GM21390 (cell line): ENCODE results near the gene GPC6.
"Not testable (repeated sequence)": the region's sequence is repeated elsewhere in the genome, so short reads cannot be mapped to it uniquely, and the experiment has no call there.

Experiments used
- ATAC-seq: cut with Tn5 transposase; IDR thresholded peaks from one replicate; pipeline ENCODE4 v1.9.1; 2021; ENCODE audit not compliant: unreplicated experiment

The GPC6 gene

DNA sequence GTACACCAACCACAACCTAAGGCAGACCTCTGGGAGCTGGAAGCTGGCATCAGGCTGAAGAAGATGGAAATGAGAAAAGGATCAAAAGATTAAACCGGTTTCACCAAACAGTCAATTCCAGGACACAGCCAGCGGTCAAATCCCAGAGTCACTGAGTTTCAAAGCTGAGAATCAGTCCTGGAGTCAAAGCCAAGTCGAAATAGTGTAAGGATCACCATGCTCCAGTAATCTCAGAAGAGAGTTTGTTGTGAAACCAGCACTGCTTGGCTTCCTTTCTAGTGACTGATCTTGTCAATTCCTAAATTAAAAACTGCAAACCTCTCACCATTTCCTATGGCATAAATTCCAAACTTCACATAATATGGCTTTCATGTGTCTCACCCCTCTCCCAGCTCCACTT is 198.8 kb downstream of the GPC6 start:
- no peak for ATAC-seq

DNA sequence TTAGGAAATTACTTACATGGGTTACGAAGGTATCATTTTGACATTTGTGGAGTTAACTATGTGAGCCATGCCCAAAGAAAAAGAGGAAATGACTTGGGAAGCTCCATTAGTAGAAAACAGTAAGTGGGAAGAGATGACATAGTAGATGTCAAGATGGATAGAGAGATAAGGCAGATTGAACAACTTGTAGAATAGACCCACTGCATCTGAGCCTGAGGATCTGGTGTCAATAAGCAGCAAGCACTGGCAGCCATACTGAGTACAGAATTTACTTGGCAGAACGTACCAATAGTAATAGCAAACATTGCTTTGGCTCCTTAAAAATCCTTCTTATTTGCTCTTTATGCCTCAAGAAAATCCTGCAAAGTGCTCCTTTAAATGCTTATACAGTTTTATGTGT is 203.8 kb downstream of the GPC6 start:
- ATAC-seq, result no peak

DNA sequence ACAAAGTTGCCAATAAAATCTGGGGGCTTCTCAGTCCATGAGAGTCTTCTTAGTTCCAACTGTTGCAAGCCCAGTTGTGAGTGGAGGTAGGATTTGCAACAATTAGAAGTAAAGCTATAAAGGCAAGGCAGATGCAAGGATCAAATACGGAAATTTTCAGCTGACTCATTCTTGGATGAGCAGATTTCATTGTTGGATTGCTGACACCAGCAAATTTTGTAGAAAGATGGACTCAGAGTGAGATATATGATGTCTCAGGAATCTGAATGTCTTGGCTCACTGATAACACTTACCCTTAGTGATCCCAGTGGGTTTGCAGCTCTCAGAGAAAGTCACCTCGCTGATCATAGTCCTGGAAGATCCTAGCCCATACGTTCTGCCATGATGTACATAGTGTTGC is 209.0 kb downstream of the GPC6 start:
- no peak for ATAC-seq

DNA sequence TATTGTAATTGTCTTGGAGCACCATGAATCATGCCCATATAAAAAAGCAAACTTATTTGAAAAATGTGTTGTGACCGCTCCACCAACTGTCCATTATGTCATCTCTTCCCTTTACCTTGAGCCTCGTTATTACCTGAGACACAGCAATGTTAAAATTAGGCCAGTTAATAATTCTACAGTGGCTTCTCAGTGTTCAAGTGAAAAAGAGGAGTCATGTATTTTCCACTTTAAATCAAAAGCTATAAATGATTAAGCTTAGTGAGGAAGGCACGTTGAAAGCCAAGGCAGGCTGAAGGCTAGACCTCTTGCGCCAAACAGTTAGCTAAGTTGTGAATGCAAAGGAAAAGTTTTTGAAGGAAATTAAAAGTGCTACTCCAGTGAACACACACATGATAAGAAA is 210.5 kb downstream of the GPC6 start:
- no peak for ATAC-seq

DNA sequence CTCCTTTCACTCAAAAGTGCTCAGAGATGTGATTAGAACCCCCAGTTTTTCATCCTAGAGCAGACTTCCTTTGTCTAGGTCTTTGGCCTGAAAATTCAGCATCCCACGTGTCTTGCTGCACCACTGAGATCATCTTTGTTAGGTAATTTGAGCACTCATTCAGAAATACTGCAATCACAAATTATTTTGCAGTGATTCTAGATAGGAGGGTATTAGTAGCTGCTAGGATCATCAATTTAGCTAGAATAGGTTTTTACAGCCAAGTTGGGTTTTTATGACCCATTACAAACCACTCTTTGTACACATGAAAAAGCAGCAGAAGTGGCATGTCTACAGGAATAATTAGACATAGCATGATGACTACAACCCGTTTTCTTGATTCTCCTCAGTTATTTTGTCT is 219.6 kb downstream of the GPC6 start:
- ATAC-seq, result no peak

DNA sequence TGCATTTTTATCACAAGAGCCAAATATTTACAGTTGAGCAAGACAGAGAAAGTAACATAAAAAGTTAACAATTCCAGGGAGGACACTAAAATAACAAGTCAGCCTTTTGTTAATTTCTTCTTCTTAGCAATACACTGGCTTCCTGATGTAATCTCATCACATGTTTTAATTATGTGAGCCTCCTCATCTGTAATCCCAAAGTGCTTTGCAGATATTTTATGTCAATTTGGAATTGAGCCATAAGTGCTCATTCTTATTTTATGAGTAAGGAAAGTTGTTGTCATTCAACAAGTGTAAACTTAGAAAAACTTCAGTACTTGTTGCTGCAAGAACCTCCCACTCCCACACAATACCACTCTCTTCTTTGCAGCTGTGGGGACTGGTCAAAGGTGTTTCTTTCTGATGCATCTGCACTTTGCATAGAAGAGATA is 223.6 kb downstream of the GPC6 start:
- ATAC-seq, result no peak

DNA sequence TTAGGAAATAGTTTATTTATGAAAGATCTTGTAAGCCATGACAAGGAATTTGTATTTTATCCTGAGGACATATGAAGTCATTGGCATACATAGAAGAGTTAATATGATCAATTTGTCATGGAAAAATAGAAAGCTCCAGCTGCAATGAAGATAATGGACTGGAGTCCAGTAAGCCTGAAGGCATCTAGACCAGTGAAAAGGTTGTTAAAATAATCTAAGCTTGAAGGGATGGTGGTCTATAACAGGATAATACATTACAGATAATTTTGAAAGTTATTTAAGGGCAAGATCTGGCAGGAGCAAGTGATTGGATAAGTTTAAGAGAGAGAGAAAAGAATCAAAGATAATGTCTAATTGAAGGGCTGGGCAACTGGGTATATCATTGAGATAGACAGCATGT is 224.2 kb downstream of the GPC6 start:
- ATAC-seq, result no peak

DNA sequence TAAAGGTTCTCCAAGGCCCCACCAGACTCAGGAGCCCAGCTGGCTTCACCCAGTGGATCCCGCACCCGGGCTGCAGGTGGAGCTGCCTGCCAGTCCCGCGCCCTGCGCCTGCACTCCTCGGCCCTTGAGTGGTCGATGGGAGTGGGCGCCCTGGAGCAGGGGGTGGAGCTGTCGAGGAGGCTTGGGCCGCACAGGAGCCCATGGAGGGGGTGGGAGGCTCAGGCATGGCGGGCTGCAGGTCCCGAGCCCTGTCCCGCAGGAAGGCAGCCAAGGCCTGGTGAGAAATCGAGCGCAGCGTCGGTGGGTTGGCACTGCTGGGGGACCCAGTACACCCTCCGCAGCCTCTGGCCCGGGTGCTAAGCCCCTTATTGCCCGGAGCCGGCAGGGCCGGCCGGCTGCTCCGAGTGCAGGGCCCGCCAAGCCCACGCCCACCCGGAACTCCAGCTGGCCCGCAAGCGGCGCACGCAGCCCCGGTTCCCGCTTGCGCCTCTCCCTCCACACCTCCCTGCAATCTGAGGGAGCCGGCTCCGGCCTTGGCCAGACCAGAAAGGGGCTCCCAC is 228.1 kb downstream of the GPC6 start:
- not testable (repeated sequence) for ATAC-seq

DNA sequence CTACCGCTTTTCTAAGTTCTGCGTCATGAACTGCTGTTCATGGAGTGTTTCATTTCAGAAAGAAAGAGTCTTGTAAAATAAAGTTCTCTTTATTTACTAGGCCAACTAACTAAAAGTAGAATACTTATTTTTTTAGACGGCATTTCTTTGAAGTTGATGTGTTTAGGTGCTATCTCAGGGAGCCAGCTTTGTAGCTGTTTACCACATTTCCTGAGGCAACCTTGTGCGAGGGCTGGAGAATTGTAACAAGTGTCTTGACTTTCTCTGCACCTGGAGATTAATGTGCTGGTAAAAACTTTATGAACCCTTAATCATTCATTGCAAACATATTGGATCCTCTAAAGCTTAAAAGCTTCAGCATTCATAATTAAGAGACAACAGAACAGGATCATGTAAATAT is 229.3 kb downstream of the GPC6 start:
- no peak for ATAC-seq

DNA sequence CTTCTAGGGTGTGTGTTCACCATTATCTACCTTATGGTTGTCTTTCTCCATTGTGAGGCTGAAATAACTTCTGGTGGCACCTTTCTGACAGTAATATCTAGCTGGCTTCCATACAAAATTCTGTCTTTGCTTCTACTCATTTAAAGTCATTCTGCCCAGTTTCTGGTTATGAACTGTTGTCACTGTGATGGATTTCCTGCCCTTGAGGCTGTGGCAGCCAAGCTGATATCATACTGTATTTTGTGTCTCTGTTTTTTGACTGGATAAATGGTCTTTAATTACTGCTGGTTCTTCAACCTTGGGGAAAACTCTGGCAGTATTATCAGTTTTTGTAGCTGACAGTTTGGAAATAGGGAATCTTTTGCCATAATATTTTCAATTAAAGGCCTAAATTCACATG is 233.4 kb downstream of the GPC6 start:
- ATAC-seq, result no peak

DNA sequence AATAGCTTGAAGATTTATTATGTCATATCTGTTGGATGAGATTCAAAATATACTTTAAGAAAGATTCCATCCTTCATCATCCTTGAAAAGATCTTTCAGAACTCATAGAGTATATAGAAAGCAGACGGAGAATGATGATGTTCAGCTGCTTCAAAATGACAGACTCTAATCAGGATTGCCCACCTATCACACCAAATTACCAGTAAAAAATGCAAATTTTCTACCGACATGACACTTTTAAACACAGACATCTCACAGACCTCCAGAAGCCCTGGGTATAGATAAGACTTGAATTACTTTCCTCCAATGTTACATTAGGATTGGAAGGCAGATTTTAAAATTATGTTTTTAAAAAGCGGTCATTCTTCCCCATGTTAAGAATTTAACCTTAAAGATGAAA is 235.5 kb downstream of the GPC6 start:
- ATAC-seq, result no peak

DNA sequence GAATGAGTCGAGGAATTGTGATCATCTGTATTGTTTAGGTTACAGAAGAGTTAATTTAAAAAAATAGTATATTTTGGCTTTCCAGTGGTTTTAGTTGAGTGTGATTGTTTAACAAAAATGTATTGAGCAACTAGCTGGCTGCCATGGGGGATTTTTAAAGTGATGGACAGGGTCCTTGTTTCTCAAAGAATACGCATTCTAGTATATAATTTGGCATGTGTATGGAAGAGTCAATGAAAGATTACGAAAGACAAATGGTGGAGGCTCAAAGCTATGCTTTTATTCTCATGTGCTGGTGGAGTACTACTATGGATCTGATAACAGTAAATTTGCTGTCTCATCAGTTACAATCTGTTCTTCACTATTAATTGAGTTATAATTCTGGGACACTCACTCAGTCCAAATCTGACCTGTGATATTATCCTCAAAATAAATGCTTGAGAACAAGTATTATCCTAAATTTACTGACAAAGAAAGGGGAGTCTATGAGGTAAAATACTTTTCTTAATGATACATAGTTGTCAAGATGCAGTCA is 240.0 kb downstream of the GPC6 start:
- ATAC-seq, result no peak

DNA sequence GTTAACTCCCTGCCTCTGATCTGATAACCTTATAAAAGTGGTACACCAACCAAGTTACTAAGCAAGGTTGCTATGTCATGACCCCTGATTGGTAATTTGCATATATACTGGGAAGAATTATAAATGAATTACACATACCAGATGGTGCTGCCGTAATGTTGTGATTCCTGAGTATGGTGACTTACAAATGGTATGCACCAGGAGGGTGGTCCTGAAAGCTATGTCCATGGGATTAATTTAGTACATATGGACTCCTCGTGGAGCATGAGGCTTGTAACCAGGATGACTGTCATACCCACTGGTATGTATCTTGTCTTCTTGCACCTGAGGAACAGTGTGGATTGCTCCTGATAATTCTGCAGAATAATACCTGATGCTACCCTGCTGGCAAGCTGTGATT is 240.6 kb downstream of the GPC6 start:
- ATAC-seq, result no peak

DNA sequence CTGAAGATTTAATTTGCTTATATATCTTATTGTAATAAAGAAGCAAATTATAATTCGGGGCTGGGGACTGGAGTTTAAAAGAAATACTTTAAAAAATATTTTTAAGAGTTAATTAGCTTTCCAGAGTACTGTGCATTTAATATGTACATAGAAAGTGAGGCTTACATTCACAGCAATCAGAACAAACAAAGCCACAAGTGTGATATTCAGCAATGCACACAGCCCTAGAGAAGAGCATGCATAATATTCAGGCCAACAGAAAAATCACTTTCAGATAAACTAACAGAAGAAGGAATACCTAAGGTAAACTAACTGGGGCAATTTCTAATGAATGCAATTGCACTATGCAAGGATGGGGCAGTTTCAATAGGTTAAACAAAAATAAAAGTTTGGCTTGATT is 241.8 kb downstream of the GPC6 start:
- ATAC-seq, result no peak

DNA sequence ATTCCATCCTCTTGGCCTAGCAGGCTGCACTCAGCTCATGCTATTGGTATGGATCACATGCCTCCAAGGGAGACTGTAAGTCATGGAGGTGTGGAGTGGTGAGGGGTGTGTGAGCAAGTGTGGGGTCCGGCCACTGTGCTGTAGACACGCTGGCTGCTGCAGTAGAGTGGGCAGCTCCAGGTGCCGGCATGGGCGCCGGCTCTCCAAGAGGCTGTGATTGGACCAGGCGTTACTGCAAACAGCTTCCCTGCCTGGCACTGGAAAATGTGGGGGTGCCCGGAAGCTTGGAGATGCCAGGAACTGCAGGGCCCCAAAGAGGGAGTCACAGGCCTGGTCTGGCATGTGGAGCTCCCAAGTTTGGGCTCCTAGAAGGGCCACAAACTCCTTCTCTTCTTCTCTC is 245.7 kb downstream of the GPC6 start:
- no peak for ATAC-seq

DNA sequence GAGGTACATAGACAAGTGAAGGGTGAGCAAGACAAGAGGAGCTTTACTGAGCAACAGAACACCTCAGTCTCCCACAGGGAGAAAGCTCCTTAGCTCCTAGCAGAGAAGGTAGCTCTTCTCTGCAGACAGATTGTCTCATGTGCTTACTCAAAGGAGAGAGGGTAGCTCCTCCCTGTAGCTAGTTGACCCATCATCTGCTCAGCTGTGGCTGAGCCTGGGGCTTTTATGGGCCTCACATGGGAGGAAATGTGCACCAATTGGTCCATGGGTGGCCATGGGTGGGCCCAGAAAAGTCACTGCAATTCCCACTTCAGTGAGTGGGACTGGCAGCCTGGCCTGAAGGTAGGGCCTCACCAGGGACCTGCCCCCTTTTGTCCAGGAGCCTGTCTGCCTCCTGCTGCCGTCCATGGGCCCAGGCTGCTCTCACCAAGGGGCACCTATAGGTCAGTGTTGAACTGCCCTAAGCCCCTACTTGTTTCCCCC is 246.2 kb downstream of the GPC6 start:
- no peak for ATAC-seq

DNA sequence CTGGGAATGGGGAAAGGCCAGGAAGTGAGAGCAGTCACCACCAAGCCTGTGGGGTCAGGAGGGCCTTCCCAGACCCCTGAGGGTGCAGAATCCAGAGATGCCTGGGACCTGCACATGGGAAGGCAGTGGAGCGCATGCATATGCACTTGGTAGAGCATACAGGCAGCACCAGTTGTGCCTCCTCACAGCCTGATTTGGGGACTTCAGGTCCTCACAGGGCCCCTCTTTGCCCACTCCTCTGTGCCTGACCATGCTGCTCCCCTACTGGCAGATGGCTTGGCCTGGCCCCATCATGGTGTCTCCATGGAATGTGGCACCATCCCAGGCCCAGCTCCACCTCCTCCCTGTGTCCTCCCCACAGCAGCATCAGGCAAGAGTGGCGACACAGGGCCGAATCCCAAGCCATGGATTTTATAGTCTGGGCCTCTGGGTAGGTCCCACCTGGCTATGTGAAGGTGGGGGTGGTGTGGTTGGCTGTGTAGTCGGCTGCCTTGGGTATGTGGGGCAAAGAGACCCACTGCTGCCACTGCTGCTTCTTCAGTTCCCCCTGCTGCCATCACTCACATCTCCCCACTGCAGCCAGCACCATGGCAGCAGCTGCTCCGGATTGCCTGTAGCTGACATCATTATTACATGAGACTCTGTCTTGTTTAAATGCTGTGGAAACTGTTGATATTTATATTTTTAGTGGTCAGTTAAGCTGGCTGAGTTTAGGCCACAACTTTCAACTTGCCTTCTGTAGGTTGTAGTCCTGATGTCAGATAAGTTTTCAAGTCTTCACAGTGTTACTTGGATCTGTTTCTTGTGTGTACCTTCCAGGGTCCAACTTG is 247.0 kb downstream of the GPC6 start:
- ATAC-seq, result no peak

DNA sequence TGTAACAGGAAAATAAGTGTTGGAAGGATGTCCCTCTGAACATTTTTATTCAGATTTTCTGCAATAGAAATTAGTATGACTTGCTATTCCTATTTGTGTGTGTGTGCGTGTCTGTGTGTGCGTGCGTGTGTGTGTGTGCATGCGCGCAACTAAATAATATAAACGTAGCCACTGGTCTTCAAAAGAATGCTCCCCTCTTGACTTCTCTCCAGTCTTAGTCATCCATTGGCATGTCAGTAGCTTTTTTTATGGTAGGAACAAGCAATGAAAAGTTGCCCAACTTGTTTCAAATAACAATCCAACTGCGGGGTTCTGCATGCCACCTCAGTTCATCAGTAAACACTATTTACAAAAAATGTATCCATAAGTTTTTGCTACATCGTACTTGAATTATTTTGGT is 249.6 kb downstream of the GPC6 start:
- no peak for ATAC-seq

DNA sequence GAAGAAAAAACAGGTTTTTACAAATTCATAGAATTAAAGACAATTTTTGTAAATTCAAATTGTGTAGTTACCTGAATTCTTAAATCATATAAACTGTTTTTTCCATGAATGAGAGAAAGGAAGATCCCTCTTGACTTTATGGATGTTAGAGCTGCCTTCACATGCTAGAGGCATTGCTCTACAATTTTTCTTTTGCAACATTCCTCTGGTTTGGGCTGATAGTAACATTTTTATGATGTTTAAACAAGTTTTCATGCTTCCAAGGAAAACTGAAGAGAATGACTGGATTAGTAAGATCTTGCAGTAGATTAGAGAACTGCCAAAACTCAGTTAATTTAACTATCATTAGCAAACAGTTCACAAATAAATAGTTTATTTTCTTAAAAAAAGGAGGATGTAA is 250.6 kb downstream of the GPC6 start:
- no peak for ATAC-seq

DNA sequence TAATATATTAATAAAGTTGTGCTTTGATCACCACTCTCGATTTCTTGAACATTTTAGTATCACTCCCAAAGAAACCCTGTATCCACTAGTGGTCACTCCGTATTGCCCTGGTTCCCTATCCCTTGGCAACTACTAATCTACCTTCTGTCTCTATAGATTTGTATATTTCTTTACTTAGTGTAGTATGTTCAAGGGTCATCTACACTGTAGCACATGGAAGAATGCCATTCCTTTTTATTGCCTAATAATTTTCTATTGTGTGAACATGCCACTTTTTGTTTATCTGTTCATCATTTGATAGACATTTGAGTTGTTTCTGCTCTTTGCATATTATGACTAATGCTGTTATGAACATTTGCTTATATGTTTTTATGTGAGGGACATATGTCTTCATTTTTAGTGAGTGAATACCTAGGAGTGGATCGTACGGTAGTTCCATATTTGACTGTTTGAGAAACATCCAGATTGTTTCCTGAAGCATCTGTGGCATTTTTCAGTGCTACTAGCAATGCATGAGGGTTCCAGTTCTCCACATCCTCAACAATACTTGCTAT is 254.0 kb downstream of the GPC6 start:
- no peak for ATAC-seq

DNA sequence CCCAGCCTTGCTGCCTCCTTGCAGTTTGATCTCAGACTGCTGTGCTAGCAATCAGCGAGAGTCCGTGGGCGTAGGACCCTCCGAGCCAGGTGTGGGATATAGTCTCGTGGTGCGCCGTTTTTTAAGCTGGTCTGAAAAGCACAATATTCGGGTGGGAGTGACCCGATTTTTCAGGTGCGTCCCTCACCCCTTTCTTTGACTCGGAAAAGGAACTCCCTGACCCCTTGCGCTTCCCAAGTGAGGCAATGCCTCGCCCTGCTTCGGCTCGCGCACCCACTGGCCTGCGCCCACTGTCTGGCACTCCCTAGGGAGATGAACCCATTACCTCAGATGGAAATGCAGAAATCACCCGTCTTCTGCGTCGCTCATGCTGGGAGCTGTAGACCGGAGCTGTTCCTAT is 269.5 kb downstream of the GPC6 start:
- not testable (repeated sequence) for ATAC-seq

DNA sequence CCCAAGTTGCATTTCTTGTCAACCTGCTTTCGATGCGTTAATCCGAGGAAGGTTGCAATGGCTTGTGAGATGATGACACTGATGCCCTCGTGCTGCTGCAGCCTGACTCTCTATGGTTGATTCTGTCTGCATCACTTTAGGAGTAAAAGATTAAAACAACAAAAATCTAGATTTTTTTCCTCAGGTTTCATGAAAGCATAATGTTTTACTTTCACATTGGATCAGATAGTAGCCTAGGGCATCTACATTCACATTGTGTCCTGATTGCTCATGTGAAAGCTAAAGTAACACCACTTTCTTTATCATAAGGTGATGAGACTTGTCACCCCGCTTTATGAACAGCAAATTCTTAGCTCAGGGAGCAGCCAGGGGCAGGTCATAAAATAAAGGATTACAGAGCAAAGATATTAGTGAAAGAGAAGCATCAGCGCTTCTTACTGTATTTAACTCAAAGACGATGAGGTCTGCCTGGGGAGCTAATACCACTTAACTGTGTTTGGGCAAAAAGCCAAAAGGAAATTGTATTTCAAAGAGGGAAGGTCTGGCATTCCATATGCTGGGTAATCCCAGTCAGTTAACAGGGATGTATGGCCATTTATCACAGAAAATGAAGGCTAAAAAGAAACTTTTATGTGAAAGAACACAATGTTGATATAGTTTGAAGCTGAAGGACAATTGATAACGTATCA is 270.5 kb downstream of the GPC6 start:
- ATAC-seq, result no peak
